NCI-H1436 treated with DMSO at 0.1 percent for 48 hours (cell line): ENCODE data around the gene DPP3.
"Not testable (repeated sequence)": the region's sequence is repeated elsewhere in the genome, so short reads cannot be mapped to it uniquely, and the experiment has no call there.

Source experiments
- DNase-seq: peaks from one replicate; lab custom pipeline; 2025; lab: John Stamatoyannopoulos, UW

DPP3 gene

GRCh38 chr11:66532784-66533183 lies 52.5 kb downstream of the DPP3 start:
- no peak for DNase-seq

GRCh38 chr11:66539170-66539869 lies 59.1 kb downstream of the DPP3 start:
- DNase-seq, result no peak

GRCh38 chr11:66539870-66540213 lies 59.6 kb downstream of the DPP3 start:
- no peak for DNase-seq

GRCh38 chr11:66540598-66540997 lies 60.4 kb downstream of the DPP3 start:
- DNase-seq, result not testable (repeated sequence)

- no peak for DNase-seq
These were observed 61.7 kb downstream of the DPP3 start for GRCh38 chr11:66541892-66542291.

- DNase-seq, result no peak
These were observed 62.1 kb downstream of the DPP3 start for GRCh38 chr11:66542362-66542761.

- DNase-seq, result no peak
These were observed 63.3 kb downstream of the DPP3 start for GRCh38 chr11:66543263-66544107.

GRCh38 chr11:66544952-66545351 lies 64.7 kb downstream of the DPP3 start:
- DNase-seq, result not testable (repeated sequence)

GRCh38 chr11:66545701-66546367 lies 65.6 kb downstream of the DPP3 start, which contains the start of gene ZDHHC24:
TSS of gene ZDHHC24 (minus strand) at chr11:66546048. CDS start at chr11:66546003, 45 bp downstream.
- DNase-seq, result peak; percentile 40

- no peak for DNase-seq
These were observed 66.2 kb downstream of the DPP3 start, which contains the start of gene ACTN3 for GRCh38 chr11:66546368-66546965. TSS of gene ACTN3 (plus strand) at chr11:66546903. CDS start at chr11:66546938, 35 bp downstream.

- no peak for DNase-seq
These were observed 66.9 kb downstream of the DPP3 start for GRCh38 chr11:66546966-66547661.

- no peak for DNase-seq
These were observed 67.4 kb downstream of the DPP3 start for GRCh38 chr11:66547662-66548009.

- no peak for DNase-seq
These were observed 67.8 kb downstream of the DPP3 start for GRCh38 chr11:66548041-66548440.

- no peak for DNase-seq
These were observed 68.8 kb downstream of the DPP3 start for GRCh38 chr11:66548774-66549630.

- DNase-seq, result no peak
These were observed 69.5 kb downstream of the DPP3 start for GRCh38 chr11:66549696-66550095.

GRCh38 chr11:66550887-66551286 lies 70.7 kb downstream of the DPP3 start:
- DNase-seq, result no peak

GRCh38 chr11:66554602-66555001 lies 74.4 kb downstream of the DPP3 start:
- DNase-seq, result no peak

- no peak for DNase-seq
These were observed 75.2 kb downstream of the DPP3 start for GRCh38 chr11:66555416-66555815.

GRCh38 chr11:66556086-66556485 lies 75.9 kb downstream of the DPP3 start:
- no peak for DNase-seq

GRCh38 chr11:66557733-66558326 lies 77.6 kb downstream of the DPP3 start:
- DNase-seq, result no peak
